Heart left ventricle (tissue), 16 donors: Measurements from ENCODE around the gene LYRM1. TPM values are rescaled to one million over a fixed set of nuclear protein-coding genes. Genes with fewer than 3 reads are reported as not detected.

Experiments used
- ATAC-seq, 4 donors: fragments of 200-7000 bp; cut with Tn5 transposase; one replicate each; pipeline ENCODE4 v1.9.1; 2020 to 2022; ENCODE audit warnings: moderate library complexity in 4 of 4, mild to moderate bottlenecking in 3 of 4, moderate number of reproducible peaks in 1 of 4
- DNase-seq, 5 donors: peaks; one replicate each; pipeline ENCODE4 v3.0.0-alpha.2; 2020
- H3K27ac ChIP-seq, 12 donors: fragments of 200-600 bp; sonication (generic) in 4 of 12; one replicate each; pipeline versions ENCODE4 v1.5.0 to v1.8.0; 2016 to 2022; ENCODE audit warnings: mild to moderate bottlenecking in 2 of 12
- H3K27me3 ChIP-seq, 9 donors: fragments of 200-600 bp; sonication (generic) in 2 of 9; one replicate each; pipeline versions ENCODE4 v1.5.1 to v1.8.0; 2016 to 2022; ENCODE audit warnings: mild to moderate bottlenecking in 3 of 9
- H3K36me3 ChIP-seq, 9 donors: fragments of 200-600 bp; sonication (generic) in 2 of 9; one replicate each; pipeline versions ENCODE4 v1.5.0 to v1.8.0; 2018 to 2022; ENCODE audit warnings: mild to moderate bottlenecking in 2 of 9
- H3K4me1 ChIP-seq, 12 donors: fragments of 200-600 bp; sonication (generic) in 4 of 12; one replicate each; pipeline versions ENCODE4 v1.5.0 to v1.8.0; 2016 to 2022; ENCODE audit warnings: mild to moderate bottlenecking in 3 of 12
- H3K4me3 ChIP-seq, 12 donors: fragments of 200-600 bp; sonication (generic) in 4 of 12; one replicate each; pipeline versions ENCODE4 v1.5.0 to v1.8.0; 2017 to 2022; ENCODE audit warnings: mild to moderate bottlenecking in 9 of 12, moderate library complexity in 4 of 12
- H3K9me3 ChIP-seq, 12 donors: fragments of 200-600 bp; sonication (generic) in 4 of 12; one replicate each; pipeline versions ENCODE4 v1.5.0 to v1.8.0; 2016 to 2022; ENCODE audit warnings: mild to moderate bottlenecking in 1 of 12
- CTCF ChIP-seq, 12 donors: fragments of 200-600 bp; sonication (generic) in 4 of 12; IDR thresholded peaks; one replicate each; pipeline versions ENCODE4 v1.5.0 to v1.8.0; 2018 to 2022; ENCODE audit warnings: antibody characterized with exemption in 12 of 12, mild to moderate bottlenecking in 5 of 12
- POLR2A ChIP-seq, 2 donors: fragments of 450-650 bp; IDR thresholded peaks; one replicate each; pipeline ENCODE4 v1.6.1; 2017; ENCODE audit warnings: antibody characterized with exemption in 2 of 2, mild to moderate bottlenecking in 2 of 2, moderate library complexity in 2 of 2
- WGBS, 4 donors: extraction: QIAGEN DNeasy Blood & Tissue Kit in 2 of 4; methylation state at CpG; one replicate each; pipeline versions ENCODE4 v1.1.5 to v1.1.7; 2013 to 2018; 5-methylcytosine and 5-hydroxymethylcytosine counted together
- intact Hi-C, 10 donors: fragments of 100-400 bp; cut with DNase I; formaldehyde crosslinking; loops; one replicate each; pipeline versions ENCODE4 v1.11.1 to v1.14.2; 2022
- polyA plus RNA-seq, 2 donors: library from polyadenylated mRNA; stranded (reverse); fragments of 200-250 nt; gene quantifications; one replicate each; pipeline ENCODE4 v1.2.3, GENCODE V29; 2013
- total RNA-seq, 9 donors: library from RNA; depleted of rRNA in 2 of 9; stranded (reverse); fragments of >200 nt in 2 of 9; fragmentation: NEBNext Ultra II Directional in 3 of 9; extraction: Animal tissue kit (Norgen Biotek cat#: 25700) in 3 of 9; gene quantifications; one replicate each; pipeline versions ENCODE4 v1.1.0 to v1.2.4, GENCODE V29; 2016 to 2023
- donor health status: ischemic (EF 13 %, LVEDD 7.1; RV severe dilation, severe dysfunction).
- donor health status: healthy with polysubstance abuse.
- donor health status: DM: no; HTN: yes; CAD: no.
- donor health status: DM: no; HTN: no; CAD: no.
- donor health status: ischemic (EF 25% LVEDD 6.9; RV normal size, moderate dysfunction).
- donor health status: ischemic (EF 25% LVEDD 5.7; RV mildly dilated, moderate dysfunction).
- donor health status: healthy.
- donor health status: DM: yes; HTN: yes; CAD: no.
- donor health status: ischemic (EF 35%, LVEDD 5.7; RV mildly dilated, moderate dysfunction).
- donor health status: nonischemic (EF 11% LVEDD 7.7; RV severe dilation, severe dysfunction).
- donor health status: DM: yes; HTN: yes; CAD: no.
- donor health status: PGD.
- donor health status: ischemic (EF 29% LVEDD 5.4; RV normal size, mild dysfunction).
- donor health status: nonischemic (EF 23%, LVEDD 6.1; RV moderate dilation, normal function).

Gene LYRM1
- total and polyA plus RNA-seq, 11 donors: 40.2 to 124 (median 55.9) TPM

- 73 to 82% (median 78%) methylated on average over 4 of the region's 4 CpGs for WGBS, 4 donors
- Histone ChIP-seq H3K27ac (peak overlapping the region in 2 of 12 donors; percentile 33 to 54), H3K4me3 (no peak overlapping the region), H3K4me1 (peaks cover 10 to 87% (median 58%) of the 10 kb centered on the region in 12 donors), H3K9me3 (no peaks in the 10 kb centered on the region), H3K36me3 (peaks cover 0 to 4% (median 0%) of the 10 kb centered on the region in 9 donors), H3K27me3 (no peaks in the 10 kb centered on the region)
- no peak for TF ChIP-seq CTCF (IDR thresholded peaks at IDR 0.05)
- no peak for TF ChIP-seq POLR2A (IDR thresholded peaks at IDR 0.05)
- ATAC-seq: no peak
- intact Hi-C loops: no loop called here
- DNase-seq: no peak
These were observed 26.4 kb upstream of the LYRM1 start for GRCh38 chr16:20874088-20874581.

DNA sequence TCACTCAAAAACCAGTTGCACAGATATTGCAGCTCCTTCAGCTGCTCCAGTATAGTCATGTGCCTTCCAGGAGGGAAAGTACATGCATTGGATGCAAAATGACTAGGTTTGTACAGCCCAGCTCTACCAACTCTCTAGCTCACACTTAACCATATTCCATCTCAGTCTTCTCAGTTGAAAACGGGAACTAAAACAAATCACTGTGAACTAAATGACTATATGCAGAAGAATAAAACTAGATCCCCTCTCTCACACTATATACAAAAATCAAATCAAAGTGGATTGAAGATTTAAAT, 25.3 kb upstream of the LYRM1 start:
- H3K4me3 ChIP-seq: no peak overlapping the region
- H3K27me3 ChIP-seq: no peaks in the 10 kb centered on the region
- H3K36me3 ChIP-seq: peaks cover 0 to 4% (median 0%) of the 10 kb centered on the region in 9 donors
- TF ChIP-seq POLR2A (IDR thresholded peaks at IDR 0.05) (no peak), CTCF (IDR thresholded peaks at IDR 0.05) (no peak)
- H3K4me1 ChIP-seq: peaks cover 8 to 87% (median 56%) of the 10 kb centered on the region in 12 donors
- intact Hi-C loops: no loop called here
- no peak for ATAC-seq
- WGBS, 4 donors: 85 to 96% (median 90%) methylated on average over 1 of the region's 1 CpG
- no peaks in the 10 kb centered on the region for H3K9me3 ChIP-seq
- no peak for DNase-seq
- no peak overlapping the region for H3K27ac ChIP-seq

DNA sequence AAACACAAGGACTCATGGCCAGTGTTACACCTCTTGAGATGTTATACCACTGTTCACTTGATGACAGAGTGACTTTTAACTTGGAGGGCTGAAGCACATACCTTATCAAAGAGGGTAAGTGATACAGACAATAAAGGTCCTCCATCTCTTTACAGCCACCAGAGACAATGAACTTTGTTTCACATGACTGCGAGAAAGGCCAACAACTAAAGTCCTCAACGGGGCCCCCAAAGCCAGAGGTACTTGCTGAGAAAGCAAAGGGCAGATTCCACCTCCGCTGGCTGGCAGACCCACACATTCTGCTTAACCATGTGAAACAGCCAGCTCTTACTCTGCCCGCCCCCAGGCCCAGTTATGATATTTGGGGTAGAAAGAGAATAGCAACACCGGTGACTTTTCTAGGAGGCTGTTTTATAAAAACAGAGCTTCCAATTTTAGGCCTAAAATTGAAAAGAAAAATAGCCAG, 21.9 kb upstream of the LYRM1 start:
- DNase-seq (peak in 2 of 5 donors; percentile 36 to 49), ATAC-seq (peak; percentile 56 to 94 (median 82))
- TF ChIP-seq CTCF (IDR thresholded peaks at IDR 0.05) (no peak), POLR2A (IDR thresholded peaks at IDR 0.05) (no peak)
- no peak overlapping the region for H3K4me3 ChIP-seq
- H3K4me1 ChIP-seq: peaks cover 5 to 76% (median 42%) of the 10 kb centered on the region in 12 donors
- 42 to 73% (median 58%) methylated on average over 5 of the region's 5 CpGs for WGBS, 4 donors
- no peaks in the 10 kb centered on the region for H3K27me3 ChIP-seq
- no peaks in the 10 kb centered on the region for H3K36me3 ChIP-seq
- peak overlapping the region; percentile 7 to 74 (median 67) for H3K27ac ChIP-seq
- no peaks in the 10 kb centered on the region for H3K9me3 ChIP-seq
- intact Hi-C loops: loop anchor here in 1 of 10 donors (2.0 kb wide), 1 partner anchor 64 kb away; no protein-coding TSS in a partner anchor

DNA sequence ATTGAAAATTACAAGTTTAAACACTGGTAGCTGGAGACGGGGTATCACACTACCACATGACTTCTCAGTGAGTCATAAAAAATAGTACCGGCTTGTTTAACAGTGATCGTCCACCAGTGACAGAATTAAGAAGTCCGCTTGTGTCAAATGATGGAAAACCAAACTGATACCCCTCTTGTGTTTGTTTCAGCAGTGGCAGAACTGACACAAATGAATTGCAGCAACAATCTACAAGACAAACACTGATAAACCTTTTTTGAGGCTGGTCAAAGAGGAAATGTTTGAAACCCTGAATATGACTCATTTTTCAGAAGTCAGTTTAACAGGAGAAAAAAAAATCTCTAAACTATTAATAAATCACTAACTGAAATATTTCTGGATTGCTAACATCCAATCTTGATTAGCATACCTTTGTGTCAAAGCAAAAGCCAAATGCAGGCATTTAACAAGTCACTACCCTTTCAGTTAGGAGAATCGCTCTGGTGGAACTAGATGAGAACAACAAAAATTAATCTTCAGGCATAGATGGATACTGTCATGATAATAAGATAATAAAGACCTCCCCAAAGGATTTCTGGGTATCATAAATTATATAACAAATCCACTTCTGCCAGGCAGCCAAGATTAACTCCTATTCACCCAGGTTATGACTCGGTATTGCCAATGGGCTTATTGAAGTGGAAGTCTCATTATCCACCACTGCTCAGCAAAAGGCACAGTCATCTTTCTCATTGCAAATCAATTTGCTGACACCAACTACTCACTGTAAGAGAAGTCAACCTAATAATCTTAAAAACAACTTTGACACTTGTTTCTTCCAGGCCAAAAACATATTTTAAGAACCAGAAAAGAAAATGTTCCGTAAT, 21.2 kb upstream of the LYRM1 start:
- Histone ChIP-seq H3K36me3 (no peaks in the 10 kb centered on the region), H3K27ac (peak overlapping the region; percentile 7 to 74 (median 67)), H3K4me3 (no peak overlapping the region), H3K9me3 (no peaks in the 10 kb centered on the region), H3K4me1 (peaks cover 2 to 76% (median 37%) of the 10 kb centered on the region in 12 donors), H3K27me3 (no peaks in the 10 kb centered on the region)
- 54 to 58% (median 57%) methylated on average over 7 of the region's 7 CpGs for WGBS, 4 donors
- DNase-seq (no peak), ATAC-seq (peak in 3 of 4 donors; percentile 49 to 59 (median 53))
- intact Hi-C loops: loop anchor here in 1 of 10 donors (2.0 kb wide), 1 partner anchor 65 kb away; no protein-coding TSS in a partner anchor
- TF ChIP-seq CTCF (IDR thresholded peaks at IDR 0.05): no peak
- TF ChIP-seq POLR2A (IDR thresholded peaks at IDR 0.05): no peak
